ENCODE data around the gene CDHR5. TPM values are rescaled to one million over a fixed set of nuclear protein-coding genes. Genes with fewer than 3 reads are reported as not detected.
"Not testable (repeated sequence)": the region's sequence is repeated elsewhere in the genome, so short reads cannot be mapped to it uniquely, and the experiment has no call there.

The CDHR5 gene
- total RNA-seq, 3 donors from 2014 or later: 6.2 TPM; not detected in 2

DNA sequence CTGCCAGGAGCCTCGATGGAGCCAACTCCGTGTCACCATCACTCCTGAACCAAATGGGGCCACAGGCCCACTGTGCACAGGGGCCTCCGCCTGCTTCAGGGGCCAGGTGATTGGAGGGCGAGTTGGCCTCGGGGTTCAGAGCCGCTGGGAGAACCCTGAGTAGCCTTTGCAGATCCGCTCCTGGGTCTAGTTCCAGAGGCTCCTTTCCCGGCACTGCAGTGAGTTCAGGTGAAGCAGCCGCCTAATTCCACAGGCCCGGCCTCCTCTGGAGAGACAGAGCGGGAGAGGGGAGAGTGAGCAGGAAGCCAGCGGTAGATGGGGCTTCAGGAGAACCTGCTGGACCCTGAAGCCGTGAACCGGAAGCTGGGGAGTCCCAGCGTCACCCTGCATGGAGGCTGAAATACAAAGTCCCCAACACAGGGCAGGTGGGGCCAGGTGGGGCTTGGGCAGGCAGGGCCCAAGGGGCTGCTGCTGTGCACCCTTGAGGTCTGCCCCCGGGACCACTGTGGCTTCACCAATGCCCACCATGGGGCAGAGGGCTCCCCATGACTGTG is 34.9 kb upstream of the CDHR5 start:
- Histone ChIP-seq H3K4me3 (no peak overlapping the region), H3K27ac (no peak overlapping the region), H3K36me3 (no peaks in the 10 kb centered on the region), H3K4me1 (no peaks in the 10 kb centered on the region), H3K9me3 (no peaks in the 10 kb centered on the region), H3K27me3 (no peaks in the 10 kb centered on the region)
- no peak for DNase-seq (ENCODE audit: low spot score in 2 of 2)
- TF ChIP-seq POLR2AphosphoS5 (IDR thresholded peaks at IDR 0.05) (no peak), POLR2A (IDR thresholded peaks at IDR 0.05) (no peak)
- TF ChIP-seq, protein P1, sequence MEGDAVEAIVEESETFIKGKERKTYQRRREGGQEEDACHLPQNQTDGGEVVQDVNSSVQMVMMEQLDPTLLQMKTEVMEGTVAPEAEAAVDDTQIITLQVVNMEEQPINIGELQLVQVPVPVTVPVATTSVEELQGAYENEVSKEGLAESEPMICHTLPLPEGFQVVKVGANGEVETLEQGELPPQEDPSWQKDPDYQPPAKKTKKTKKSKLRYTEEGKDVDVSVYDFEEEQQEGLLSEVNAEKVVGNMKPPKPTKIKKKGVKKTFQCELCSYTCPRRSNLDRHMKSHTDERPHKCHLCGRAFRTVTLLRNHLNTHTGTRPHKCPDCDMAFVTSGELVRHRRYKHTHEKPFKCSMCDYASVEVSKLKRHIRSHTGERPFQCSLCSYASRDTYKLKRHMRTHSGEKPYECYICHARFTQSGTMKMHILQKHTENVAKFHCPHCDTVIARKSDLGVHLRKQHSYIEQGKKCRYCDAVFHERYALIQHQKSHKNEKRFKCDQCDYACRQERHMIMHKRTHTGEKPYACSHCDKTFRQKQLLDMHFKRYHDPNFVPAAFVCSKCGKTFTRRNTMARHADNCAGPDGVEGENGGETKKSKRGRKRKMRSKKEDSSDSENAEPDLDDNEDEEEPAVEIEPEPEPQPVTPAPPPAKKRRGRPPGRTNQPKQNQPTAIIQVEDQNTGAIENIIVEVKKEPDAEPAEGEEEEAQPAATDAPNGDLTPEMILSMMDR (IDR thresholded peaks at IDR 0.05): no peak
- intact Hi-C loops (cut with DNase I; ENCODE audit: low total_unique reads): loop anchor here (2.0 kb wide), 1 partner anchor 77 kb away; no protein-coding TSS in a partner anchor

- intact Hi-C loops (cut with DNase I; ENCODE audit: low total_unique reads): loop anchor here (2.0 kb wide), 1 partner anchor 79 kb away; no protein-coding TSS in a partner anchor
- H3K27ac ChIP-seq: peak overlapping the region; percentile 57 to 60
Measured at GRCh38 chr11:657691-658126, 33.0 kb upstream of the CDHR5 start.

GRCh38 chr11:656866-657265 is 32.1 kb upstream of the CDHR5 start:
- intact Hi-C loops (cut with DNase I; ENCODE audit: low total_unique reads): no loop called here
- H3K36me3 ChIP-seq: no peaks in the 10 kb centered on the region
- no peaks in the 10 kb centered on the region for H3K4me1 ChIP-seq
- H3K4me3 ChIP-seq: no peak overlapping the region
- H3K9me3 ChIP-seq: no peaks in the 10 kb centered on the region
- TF ChIP-seq POLR2AphosphoS5 (IDR thresholded peaks at IDR 0.05): no peak
- no peak for TF ChIP-seq POLR2A (IDR thresholded peaks at IDR 0.05)
- TF ChIP-seq, protein P1 (IDR thresholded peaks at IDR 0.05): no peak
- H3K27ac ChIP-seq: no peak overlapping the region
- H3K27me3 ChIP-seq: no peaks in the 10 kb centered on the region
- no peak for DNase-seq (ENCODE audit: low spot score in 2 of 2)

More at GRCh38 chr11:657691-658126, 33.0 kb upstream of the CDHR5 start:
- no peak for DNase-seq (ENCODE audit: low spot score in 2 of 2)
- no peaks in the 10 kb centered on the region for H3K36me3 ChIP-seq
- H3K9me3 ChIP-seq: no peaks in the 10 kb centered on the region
- H3K4me3 ChIP-seq: peak overlapping the region in 1 of 3 donors; percentile 13
- H3K27me3 ChIP-seq: no peaks in the 10 kb centered on the region
- no peak for TF ChIP-seq POLR2A (IDR thresholded peaks at IDR 0.05)
- TF ChIP-seq, protein P1 (IDR thresholded peaks at IDR 0.05): no peak
- no peak for TF ChIP-seq POLR2AphosphoS5 (IDR thresholded peaks at IDR 0.05)
- no peaks in the 10 kb centered on the region for H3K4me1 ChIP-seq

- Histone ChIP-seq H3K4me3 (no peak overlapping the region), H3K36me3 (no peaks in the 10 kb centered on the region), H3K4me1 (no peaks in the 10 kb centered on the region), H3K27ac (no peak overlapping the region), H3K9me3 (no peaks in the 10 kb centered on the region), H3K27me3 (no peaks in the 10 kb centered on the region)
- TF ChIP-seq, protein P1 (IDR thresholded peaks at IDR 0.05): no peak
- no peak for DNase-seq (ENCODE audit: low spot score in 2 of 2)
- intact Hi-C loops (cut with DNase I; ENCODE audit: low total_unique reads): no loop called here
Measured at GRCh38 chr11:656426-656825, 31.7 kb upstream of the CDHR5 start.

GRCh38 chr11:655036-655726 is 30.4 kb upstream of the CDHR5 start:
- no peak for DNase-seq (ENCODE audit: low spot score in 2 of 2)
- Histone ChIP-seq H3K27me3 (no peaks in the 10 kb centered on the region), H3K4me3 (no peak overlapping the region), H3K4me1 (no peaks in the 10 kb centered on the region), H3K36me3 (no peaks in the 10 kb centered on the region), H3K9me3 (no peaks in the 10 kb centered on the region), H3K27ac (no peak overlapping the region)
- intact Hi-C loops (cut with DNase I; ENCODE audit: low total_unique reads): no loop called here
- TF ChIP-seq, protein P1 (IDR thresholded peaks at IDR 0.05): no peak
- TF ChIP-seq POLR2AphosphoS5 (IDR thresholded peaks at IDR 0.05) (no peak), POLR2A (IDR thresholded peaks at IDR 0.05) (no peak)

GRCh38 chr11:654444-654843 is 29.7 kb upstream of the CDHR5 start:
- H3K27ac ChIP-seq; H3K27me3 ChIP-seq; H3K36me3 ChIP-seq; H3K9me3 ChIP-seq; DNase-seq (ENCODE audit: low spot score in 2 of 2); H3K4me3 ChIP-seq; intact Hi-C loops (cut with DNase I; ENCODE audit: low total_unique reads); H3K4me1 ChIP-seq: not testable (repeated sequence)

All from breast epithelium (tissue), 4 donors.